GM12878 (cell line): ENCODE results near the gene MYMX. TPM values are rescaled to one million over a fixed set of nuclear protein-coding genes. Genes with fewer than 3 reads are reported as not detected.

Experiments
- BACH1 ChIP-seq: fragments of 450-650 bp; IDR thresholded peaks from 2 replicates; pipeline ENCODE4 v1.6.1; 2017; ENCODE audit warnings: mild to moderate bottlenecking, borderline replicate concordance
- BHLHE40 ChIP-seq, 2 experiments: fragments of 450-650 bp in 1 of 2; IDR thresholded peaks; 2 replicates each; pipeline ENCODE4 v1.6.1; 2011 to 2017; ENCODE audit warnings: low read depth in 2 of 2, borderline replicate concordance in 1 of 2, improper control_type of control experiment in 1 of 2, low read length in 1 of 2, mild to moderate bottlenecking in 1 of 2
- CREB1 ChIP-seq: IDR thresholded peaks from 2 replicates; pipeline ENCODE4 v1.6.1; 2012; ENCODE audit warnings: low read depth, mild to moderate bottlenecking, inconsistent platforms
- CTCF ChIP-seq, 3 experiments: IDR thresholded peaks in 2 of 3; conservative IDR thresholded peaks in 1 of 3; 2 replicates each; pipeline ENCODE4 v1.5.1; 2011; ENCODE audit warnings: low read depth in 3 of 3, low read length in 3 of 3, mild to moderate bottlenecking in 3 of 3, control low read depth in 2 of 3, moderate library complexity in 2 of 3, inconsistent platforms in 1 of 3, mixed read lengths in 1 of 3; ENCODE audit not compliant: control insufficient read depth in 2 of 3, insufficient read depth in 1 of 3; ENCODE audit errors: extremely low read depth in 1 of 3
- DPF2 ChIP-seq: fragments of 450-650 bp; IDR thresholded peaks from 2 replicates; pipeline ENCODE4 v1.6.1; 2017; ENCODE audit warnings: mild to moderate bottlenecking
- E2F4 ChIP-seq: IDR thresholded peaks from 2 replicates; pipeline ENCODE4 v1.6.1; 2012; ENCODE audit warnings: low read depth, low read length, improper control_type of control experiment
- HDAC2 ChIP-seq: fragments of 200-600 bp; sonication (generic); IDR thresholded peaks from 2 replicates; pipeline ENCODE4 v1.6.1; 2017
- IRF4 ChIP-seq: IDR thresholded peaks from 2 replicates; pipeline ENCODE4 v1.6.1; 2011; ENCODE audit warnings: low read depth, low read length
- IRF5 ChIP-seq: fragments of 450-650 bp; IDR thresholded peaks from 2 replicates; pipeline ENCODE4 v1.6.1; 2017; ENCODE audit warnings: borderline replicate concordance
- NR2C2 ChIP-seq: IDR thresholded peaks from 2 replicates; pipeline ENCODE4 v1.6.1; 2011; ENCODE audit warnings: borderline replicate concordance, low read depth; ENCODE audit not compliant: control insufficient read depth, insufficient read length
- PAX5 ChIP-seq: IDR thresholded peaks from 2 replicates; pipeline ENCODE4 v1.6.1; 2011; ENCODE audit warnings: low read depth, low read length, borderline replicate concordance
- PRDM15 ChIP-seq: fragments of 450-650 bp; formaldehyde crosslinking; IDR thresholded peaks from 2 replicates; pipeline ENCODE4 v1.4.0; 2020; ENCODE audit warnings: mild to moderate bottlenecking, moderate library complexity
- RAD21 ChIP-seq: IDR thresholded peaks from 2 replicates; pipeline ENCODE4 v1.6.1; 2011; ENCODE audit warnings: mild to moderate bottlenecking, low read depth, low read length, moderate library complexity; ENCODE audit not compliant: insufficient read depth
- SMARCA5 ChIP-seq: fragments of 450-650 bp; IDR thresholded peaks from 2 replicates; pipeline ENCODE4 v1.6.1; 2017; ENCODE audit warnings: mild to moderate bottlenecking
- SMC3 ChIP-seq: IDR thresholded peaks from 2 replicates; pipeline ENCODE4 v1.6.1; 2011; ENCODE audit warnings: low read length, improper control_type of control experiment, borderline replicate concordance
- SP1 ChIP-seq: IDR thresholded peaks from one replicate; pipeline ENCODE4 v1.6.1; 2011; ENCODE audit warnings: low read depth, low read length
- SREBF1 ChIP-seq: IDR thresholded peaks from 2 replicates; pipeline ENCODE4 v1.6.1; 2012; ENCODE audit warnings: mild to moderate bottlenecking, low read length
- TCF12 ChIP-seq: IDR thresholded peaks from 2 replicates; pipeline ENCODE4 v1.6.1; 2011; ENCODE audit warnings: low read depth, mild to moderate bottlenecking, low read length
- YY1 ChIP-seq: IDR thresholded peaks from 2 replicates; pipeline ENCODE4 v1.6.1; 2011; ENCODE audit warnings: low read depth, mild to moderate bottlenecking, low read length
- polyA plus RNA-seq, 11 experiments: library from polyadenylated mRNA; depleted of rRNA in 4 of 11; unstranded in 6 of 11; stranded (reverse) in 5 of 11; fragments of >200 nt; fragmentation: Nextera tagmentation in 4 of 11; fragmentation: Illumina TruSeq in 1 of 11; extraction: Ambion mirVana in 4 of 11; extraction: Trizol in 1 of 11; gene quantifications; 1 replicate in 1 of 11; 2 replicates in 10 of 11; pipeline versions ENCODE4 v1.2.1 to v1.2.3, GENCODE V29; 2011 to 2016; ENCODE audit warnings: inconsistent platforms in 2 of 11, missing spikeins in 2 of 11, low read depth in 1 of 11
- total RNA-seq, 4 experiments: library from RNA; depleted of rRNA in 3 of 4; stranded (reverse); fragments of >200 nt in 3 of 4; fragmentation: Illumina TruSeq in 1 of 4; extraction: Trizol in 1 of 4; gene quantifications; 2 replicates each; pipeline versions ENCODE4 v1.2.1 to v1.2.3, GENCODE V29; 2013 to 2021

Gene MYMX
- total and polyA plus RNA-seq, 10 of the 15 experiments (the other 5 are each of a cell fraction or from before 2014, with no cell fraction given) = not detected

GRCh38 chr6:44237813-44238433 lies 21.2 kb downstream of the MYMX start (continued):
- TF ChIP-seq SMC3 (peak; percentile 80), SP1 (peak; percentile 9), E2F4 (no peak), TCF12 (0 out of 2 replicates have a peak, but pooled peaks have one; percentile 4), RAD21 (peak; percentile 53), DPF2 (peak; percentile 60), SMARCA5 (peak; percentile 92), IRF5 (no peak), PRDM15 (CRISPR knock-in tag) (no peak), CREB1 (peak; percentile 77), YY1 (peak; percentile 74), PAX5 (0 out of 2 replicates have a peak, but pooled peaks have one; percentile 58), BHLHE40 (IDR thresholded peaks at IDR 0.05; ENCODE audit: borderline replicate concordance in 1 of 2, low read depth in 2 of 2, low read length in 1 of 2) (peak in 1 of 2 experiments; percentile 55; a peak in 2 of 4 replicates), IRF4 (0 out of 2 replicates have a peak, but pooled peaks have one; percentile 8), BACH1 (peak; percentile 91), HDAC2 (no peak), CTCF (IDR thresholded peaks at IDR 0.05 in 2 of 3, conservative IDR thresholded peaks at IDR 0.05 in 1 of 3; ENCODE audit: control insufficient read depth in 2 of 3, extremely low read depth in 1 of 3, insufficient read depth in 1 of 3, low read depth in 3 of 3, low read length in 3 of 3) (peak; percentile 91 to 95 (median 94)), SREBF1 (no peak), NR2C2 (no peak)
